CD14-positive monocyte (primary cell): ENCODE results near the gene FAM83G. TPM values are rescaled to one million over a fixed set of nuclear protein-coding genes. Genes with fewer than 3 reads are reported as not detected.
A peak's percentile ranks its signal among the peaks of the same experiment; 100 is the strongest.

ENCODE experiments used
- DNase-seq, 3 donors: peaks; one replicate each; pipeline ENCODE4 v3.0.0-alpha.2; 2011 to 2022
- H2AFZ ChIP-seq: 2 replicates; pipeline ENCODE4 v1.6.0; 2012; ENCODE audit warnings: mild to moderate bottlenecking, low read depth, low read length, inconsistent platforms; ENCODE audit not compliant: insufficient read depth, poor library complexity, severe bottlenecking
- H3K27ac ChIP-seq, 2 donors: 1 replicate in 1 of 2; 2 replicates in 1 of 2; pipeline ENCODE4 v1.5.1; 2012 to 2013; ENCODE audit warnings: low read length in 2 of 2, control low read depth in 1 of 2, inconsistent platforms in 1 of 2, low read depth in 1 of 2, mild to moderate bottlenecking in 1 of 2
- H3K27me3 ChIP-seq, 2 donors: one replicate each; pipeline versions ENCODE4 v1.6.0 to v1.6.1; 2011 to 2013; ENCODE audit warnings: low read length in 2 of 2; ENCODE audit not compliant: control insufficient read depth in 2 of 2, insufficient read depth in 2 of 2
- H3K36me3 ChIP-seq, 2 donors: replicated peaks in 1 of 2; 1 replicate in 1 of 2; 2 replicates in 1 of 2; pipeline versions ENCODE4 v1.5.1 to v1.6.1; 2012 to 2013; ENCODE audit warnings: low read length in 2 of 2, control low read depth in 1 of 2, inconsistent platforms in 1 of 2, mild to moderate bottlenecking in 1 of 2; ENCODE audit not compliant: insufficient read depth in 2 of 2, control insufficient read depth in 1 of 2
- H3K4me1 ChIP-seq, 2 donors: 1 replicate in 1 of 2; 2 replicates in 1 of 2; pipeline versions ENCODE4 v1.5.1 to v1.6.1; 2012 to 2013; ENCODE audit warnings: low read length in 2 of 2, control low read depth in 1 of 2, inconsistent platforms in 1 of 2, mild to moderate bottlenecking in 1 of 2, moderate library complexity in 1 of 2; ENCODE audit not compliant: insufficient read depth in 2 of 2, control insufficient read depth in 1 of 2
- H3K4me2 ChIP-seq: replicated peaks from 2 replicates; pipeline ENCODE3; 2012; ENCODE audit warnings: low read length, moderate library complexity, mild to moderate bottlenecking; ENCODE audit not compliant: poor library complexity, severe bottlenecking; ENCODE audit errors: extremely low read depth
- H3K4me3 ChIP-seq, 3 experiments: fragments of 200-600 bp in 1 of 3; sonication (generic) in 1 of 3; replicated peaks in 1 of 3; 1 replicate in 2 of 3; 2 replicates in 1 of 3; pipeline ENCODE4 v1.5.1; 2011 to 2013; ENCODE audit warnings: low read length in 3 of 3, mild to moderate bottlenecking in 3 of 3, control low read depth in 2 of 3, low read depth in 2 of 3, inconsistent platforms in 1 of 3, moderate library complexity in 1 of 3
- H3K79me2 ChIP-seq: 2 replicates; pipeline ENCODE4 v1.6.0; 2012; ENCODE audit warnings: mild to moderate bottlenecking, control low read depth, inconsistent platforms, low read length, moderate library complexity; ENCODE audit not compliant: insufficient read depth
- H3K9ac ChIP-seq: 2 replicates; pipeline ENCODE4 v1.6.0; 2017; ENCODE audit warnings: low read length, mild to moderate bottlenecking; ENCODE audit not compliant: insufficient read depth, poor library complexity, severe bottlenecking
- H3K9me3 ChIP-seq, 2 donors: replicated peaks in 1 of 2; 1 replicate in 1 of 2; 2 replicates in 1 of 2; pipeline versions ENCODE4 v1.5.1 to v1.6.1; 2012 to 2013; ENCODE audit warnings: low read length in 2 of 2, control low read depth in 1 of 2; ENCODE audit not compliant: control insufficient read depth in 1 of 2, insufficient read depth in 1 of 2
- H4K20me1 ChIP-seq: 2 replicates; pipeline ENCODE4 v1.6.0; 2012; ENCODE audit warnings: mild to moderate bottlenecking, low read length, control low read depth, moderate library complexity; ENCODE audit not compliant: insufficient read depth
- H3K27ac Mint-ChIP-seq, 7 donors: one replicate each; pipeline ENCODE4 v1.8.0; 2020; ENCODE audit warnings: mild to moderate bottlenecking in 7 of 7, mixed read lengths in 7 of 7, moderate library complexity in 6 of 7, inconsistent platforms in 2 of 7
- H3K27me3 Mint-ChIP-seq, 3 donors: one replicate each; pipeline ENCODE4 v1.8.0; 2021 to 2022; ENCODE audit warnings: low read depth in 3 of 3, mild to moderate bottlenecking in 3 of 3, mixed read lengths in 3 of 3, moderate library complexity in 3 of 3, inconsistent platforms in 1 of 3
- H3K36me3 Mint-ChIP-seq, 2 donors: one replicate each; pipeline ENCODE4 v1.8.0; 2020; ENCODE audit warnings: mixed read lengths in 2 of 2, inconsistent platforms in 1 of 2, mild to moderate bottlenecking in 1 of 2
- H3K4me1 Mint-ChIP-seq: one replicate; pipeline ENCODE4 v1.8.0; 2020; ENCODE audit warnings: mild to moderate bottlenecking, mixed read lengths
- H3K4me3 Mint-ChIP-seq, 2 donors: one replicate each; pipeline ENCODE4 v1.8.0; 2020; ENCODE audit warnings: mild to moderate bottlenecking in 2 of 2, mixed read lengths in 2 of 2, moderate library complexity in 1 of 2
- H3K9me3 Mint-ChIP-seq, 7 donors: one replicate each; pipeline ENCODE4 v1.8.0; 2020 to 2022; ENCODE audit warnings: mixed read lengths in 7 of 7, mild to moderate bottlenecking in 6 of 7, moderate library complexity in 6 of 7, inconsistent platforms in 2 of 7
- WGBS: methylation state at CpG from one replicate; pipeline ENCODE4 v1.1.5; 2013; ENCODE audit warnings: missing lambda C conversion rate; ENCODE audit not compliant: insufficient coverage; 5-methylcytosine and 5-hydroxymethylcytosine counted together
- intact Hi-C, 2 donors: fragments of 100-400 bp; cut with micrococcal nuclease; formaldehyde crosslinking; loops; one replicate each; pipeline versions ENCODE4 v1.15.0 to v1.15.1; 2023
- polyA plus RNA-seq, 3 donors: library from polyadenylated mRNA; depleted of rRNA in 1 of 3; unstranded in 2 of 3; stranded (reverse) in 1 of 3; fragments of 300-500 nt in 2 of 3; fragments of >200 nt in 1 of 3; fragmentation: Illumina TruSeq in 2 of 3; gene quantifications; 1 replicate in 2 of 3; 2 replicates in 1 of 3; pipeline ENCODE4 v1.2.3, GENCODE V29; 2012 to 2021
- TF ChIP-seq, protein P1 (sequence below): fragments of 200-600 bp; IDR thresholded peaks from one replicate; pipeline ENCODE4 v1.8.0; 2022; ENCODE audit warnings: antibody characterized with exemption, mild to moderate bottlenecking

The FAM83G gene
- polyA plus RNA-seq, 3 donors = 0.04 to 0.17 (median 0.08) TPM

DNA sequence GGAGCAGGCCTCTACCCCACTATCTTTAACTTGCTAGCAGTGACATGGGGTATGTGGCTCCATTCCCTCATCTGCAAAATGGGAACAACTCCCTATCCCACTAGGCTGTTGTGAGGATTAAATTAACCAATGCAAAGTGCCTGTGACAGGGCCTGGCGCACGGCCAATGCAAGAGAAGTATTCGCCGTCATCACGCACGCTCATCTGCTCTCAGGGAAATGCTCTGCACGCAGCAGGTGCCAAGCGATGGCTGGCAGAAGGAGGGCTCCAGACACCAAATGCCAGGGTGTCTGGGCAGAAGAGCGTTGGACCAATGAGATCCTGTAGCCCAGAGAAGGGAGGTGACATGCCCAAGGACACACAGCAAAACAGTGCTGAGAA, 17.3 kb downstream of the FAM83G start:
- H3K4me1 ChIP-seq = no peaks in the 10 kb centered on the region
- Mint-ChIP-seq H3K27ac (peak overlapping the region in 1 of 7 donors; percentile 32), H3K9me3 (no peaks in the 10 kb centered on the region), H3K4me3 (no peak overlapping the region), H3K36me3 (no peaks in the 10 kb centered on the region), H3K4me1 (peaks cover 3% of the 10 kb centered on the region), H3K27me3 (peaks cover 2 to 7% (median 4%) of the 10 kb centered on the region in 3 donors)
- DNase-seq = no peak
- no peaks in the 10 kb centered on the region for H3K36me3 ChIP-seq
- TF ChIP-seq, protein P1, sequence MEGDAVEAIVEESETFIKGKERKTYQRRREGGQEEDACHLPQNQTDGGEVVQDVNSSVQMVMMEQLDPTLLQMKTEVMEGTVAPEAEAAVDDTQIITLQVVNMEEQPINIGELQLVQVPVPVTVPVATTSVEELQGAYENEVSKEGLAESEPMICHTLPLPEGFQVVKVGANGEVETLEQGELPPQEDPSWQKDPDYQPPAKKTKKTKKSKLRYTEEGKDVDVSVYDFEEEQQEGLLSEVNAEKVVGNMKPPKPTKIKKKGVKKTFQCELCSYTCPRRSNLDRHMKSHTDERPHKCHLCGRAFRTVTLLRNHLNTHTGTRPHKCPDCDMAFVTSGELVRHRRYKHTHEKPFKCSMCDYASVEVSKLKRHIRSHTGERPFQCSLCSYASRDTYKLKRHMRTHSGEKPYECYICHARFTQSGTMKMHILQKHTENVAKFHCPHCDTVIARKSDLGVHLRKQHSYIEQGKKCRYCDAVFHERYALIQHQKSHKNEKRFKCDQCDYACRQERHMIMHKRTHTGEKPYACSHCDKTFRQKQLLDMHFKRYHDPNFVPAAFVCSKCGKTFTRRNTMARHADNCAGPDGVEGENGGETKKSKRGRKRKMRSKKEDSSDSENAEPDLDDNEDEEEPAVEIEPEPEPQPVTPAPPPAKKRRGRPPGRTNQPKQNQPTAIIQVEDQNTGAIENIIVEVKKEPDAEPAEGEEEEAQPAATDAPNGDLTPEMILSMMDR = no peak
- H3K4me3 ChIP-seq = no peak overlapping the region
- H3K79me2 ChIP-seq = no peaks in the 10 kb centered on the region
- no peak overlapping the region for H3K4me2 ChIP-seq
- no peak overlapping the region for H3K27ac ChIP-seq
- no peak overlapping the region for H3K9ac ChIP-seq
- no peaks in the 10 kb centered on the region for H3K9me3 ChIP-seq
- 90% methylated on average over 9 of the region's 9 CpGs for WGBS
- intact Hi-C loops = no loop called here
- H2AFZ ChIP-seq = no peak overlapping the region
- H3K27me3 ChIP-seq = no peaks in the 10 kb centered on the region
- H4K20me1 ChIP-seq = no peaks in the 10 kb centered on the region

DNA sequence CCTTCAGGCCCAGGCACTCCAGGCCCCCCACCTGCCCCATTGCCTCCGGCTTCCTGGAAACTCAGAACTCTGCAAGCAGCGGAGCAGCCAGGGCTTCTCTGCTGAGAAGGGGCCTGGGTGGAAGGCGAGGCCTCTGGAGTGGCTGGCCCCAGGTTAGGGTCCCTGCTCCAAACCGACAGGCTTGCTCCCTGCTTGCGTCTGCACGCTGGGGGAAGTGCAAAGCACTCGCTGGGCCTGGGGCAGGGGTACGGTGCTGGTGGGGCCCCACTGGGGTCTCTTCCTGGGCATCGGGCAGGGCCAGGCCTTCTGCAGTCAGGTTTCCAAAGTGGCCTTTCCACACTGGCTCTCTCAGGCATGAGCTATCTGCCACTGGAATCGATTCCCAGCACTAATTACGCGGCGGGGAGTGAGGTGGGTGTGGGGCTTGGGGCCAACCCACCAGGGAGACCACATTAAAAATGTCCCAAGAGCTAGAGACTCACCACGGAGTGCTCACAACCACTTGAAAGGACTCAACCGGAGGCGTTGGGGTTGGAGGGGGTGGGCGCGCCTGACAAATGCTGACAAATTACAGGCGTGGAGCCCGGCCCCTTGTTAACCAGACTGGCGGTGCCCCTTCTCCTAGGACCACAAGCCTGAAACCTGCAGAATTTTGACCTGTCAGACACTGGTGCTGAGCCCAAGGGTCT, 17.9 kb downstream of the FAM83G start:
- no peaks in the 10 kb centered on the region for H3K4me1 ChIP-seq
- H3K4me3 Mint-ChIP-seq = no peak overlapping the region
- H3K27me3 ChIP-seq = no peaks in the 10 kb centered on the region
- no peak overlapping the region for H3K27ac ChIP-seq
- H3K36me3 Mint-ChIP-seq = no peaks in the 10 kb centered on the region
- no peaks in the 10 kb centered on the region for H3K9me3 Mint-ChIP-seq
- H3K4me1 Mint-ChIP-seq = peaks cover 4% of the 10 kb centered on the region
- intact Hi-C loops = no loop called here
- H3K79me2 ChIP-seq = no peaks in the 10 kb centered on the region
- H3K36me3 ChIP-seq = no peaks in the 10 kb centered on the region
- no peaks in the 10 kb centered on the region for H4K20me1 ChIP-seq
- no peak overlapping the region for H3K4me2 ChIP-seq
- peaks cover 2 to 4% (median 3%) of the 10 kb centered on the region in 3 donors for H3K27me3 Mint-ChIP-seq
- DNase-seq = no peak
- H3K27ac Mint-ChIP-seq = no peak overlapping the region
- no peak overlapping the region for H2AFZ ChIP-seq
- H3K9ac ChIP-seq = no peak overlapping the region
- H3K9me3 ChIP-seq = no peaks in the 10 kb centered on the region
- TF ChIP-seq, protein P1 = no peak
- H3K4me3 ChIP-seq = no peak overlapping the region
- 88% methylated on average over 17 of the region's 21 CpGs for WGBS
